Trophoblast cell (in vitro differentiated cells and primary cell): ENCODE data around the gene PREX1.

ENCODE experiments used
- DNase-seq, 2 donors: peaks; one replicate each; pipeline ENCODE4 v3.0.0-alpha.2; 2016
- H2AFZ ChIP-seq: 2 replicates; pipeline ENCODE4 v1.6.1; 2013; ENCODE audit warnings: low read length, moderate library complexity, mild to moderate bottlenecking; ENCODE audit not compliant: insufficient read depth, poor library complexity
- H2AK5ac ChIP-seq: 2 replicates; pipeline ENCODE4 v1.6.1; 2013; ENCODE audit warnings: mild to moderate bottlenecking, low read length
- H2BK120ac ChIP-seq: 2 replicates; pipeline ENCODE4 v1.6.1; 2013; ENCODE audit warnings: low read length, mild to moderate bottlenecking, moderate library complexity; ENCODE audit not compliant: insufficient read depth, poor library complexity
- H2BK12ac ChIP-seq: 2 replicates; pipeline ENCODE4 v1.6.1; 2013; ENCODE audit warnings: mild to moderate bottlenecking, low read length, moderate library complexity
- H2BK5ac ChIP-seq: 2 replicates; pipeline ENCODE4 v1.6.1; 2013; ENCODE audit warnings: low read length, low read depth, moderate library complexity, mild to moderate bottlenecking; ENCODE audit not compliant: poor library complexity
- H3K14ac ChIP-seq: 2 replicates; pipeline ENCODE4 v1.6.1; 2013; ENCODE audit warnings: mild to moderate bottlenecking, low read length
- H3K18ac ChIP-seq: 2 replicates; pipeline ENCODE4 v1.6.1; 2013; ENCODE audit warnings: mild to moderate bottlenecking, low read length
- H3K23ac ChIP-seq: 2 replicates; pipeline ENCODE4 v1.6.1; 2013; ENCODE audit warnings: low read length
- H3K27ac ChIP-seq: 2 replicates; pipeline ENCODE4 v1.5.1; 2013; ENCODE audit warnings: low read depth, mild to moderate bottlenecking, inconsistent platforms, low read length, moderate library complexity
- H3K27me3 ChIP-seq: 2 replicates; pipeline ENCODE4 v1.6.1; 2013; ENCODE audit warnings: inconsistent platforms, mild to moderate bottlenecking, low read length, moderate library complexity; ENCODE audit not compliant: insufficient read depth
- H3K36me3 ChIP-seq, 2 experiments: 1 replicate in 1 of 2; 2 replicates in 1 of 2; pipeline ENCODE4 v1.6.1; 2013; ENCODE audit warnings: low read length in 2 of 2, mild to moderate bottlenecking in 2 of 2, moderate library complexity in 1 of 2; ENCODE audit not compliant: insufficient read depth in 2 of 2, control insufficient read depth in 1 of 2
- H3K4ac ChIP-seq: 2 replicates; pipeline ENCODE4 v1.6.1; 2013; ENCODE audit warnings: low read depth, mild to moderate bottlenecking, low read length, moderate library complexity
- H3K4me1 ChIP-seq, 2 experiments: 1 replicate in 1 of 2; 2 replicates in 1 of 2; pipeline ENCODE4 v1.6.1; 2013; ENCODE audit warnings: low read length in 2 of 2, mild to moderate bottlenecking in 2 of 2, moderate library complexity in 1 of 2; ENCODE audit not compliant: insufficient read depth in 2 of 2, control insufficient read depth in 1 of 2
- H3K4me2 ChIP-seq: 2 replicates; pipeline ENCODE4 v1.6.1; 2013; ENCODE audit warnings: inconsistent platforms, mild to moderate bottlenecking, low read length, moderate library complexity
- H3K4me3 ChIP-seq: 2 replicates; pipeline ENCODE4 v1.5.1; 2013; ENCODE audit warnings: mild to moderate bottlenecking, low read depth, low read length, inconsistent platforms
- H3K79me1 ChIP-seq: one replicate; pipeline ENCODE4 v1.6.1; 2013; ENCODE audit warnings: low read length
- H3K79me2 ChIP-seq: 2 replicates; pipeline ENCODE4 v1.6.1; 2013; ENCODE audit warnings: low read length, mild to moderate bottlenecking; ENCODE audit not compliant: control insufficient read depth, insufficient read depth, poor library complexity
- H3K9ac ChIP-seq: 2 replicates; pipeline ENCODE4 v1.6.1; 2013; ENCODE audit warnings: mild to moderate bottlenecking, low read length
- H3K9me3 ChIP-seq: 2 replicates; pipeline ENCODE4 v1.6.1; 2013; ENCODE audit warnings: low read depth, mild to moderate bottlenecking, control low read depth, inconsistent platforms, low read length; ENCODE audit not compliant: insufficient read depth
- H4K12ac ChIP-seq: 2 replicates; pipeline ENCODE4 v1.6.1; 2013; ENCODE audit warnings: low read depth, mild to moderate bottlenecking, low read length, moderate library complexity
- H4K8ac ChIP-seq: 2 replicates; pipeline ENCODE4 v1.6.1; 2013; ENCODE audit warnings: low read depth, mild to moderate bottlenecking, low read length, moderate library complexity
- H4K91ac ChIP-seq: one replicate; pipeline ENCODE4 v1.6.1; 2013; ENCODE audit warnings: low read depth, mild to moderate bottlenecking, low read length, moderate library complexity
- WGBS: extraction: QIAGEN DNeasy Blood & Tissue Kit; methylation state at CpG from one replicate; pipeline ENCODE4 v1.1.7; 2013; ENCODE audit warnings: missing lambda C conversion rate; ENCODE audit not compliant: insufficient read length, insufficient coverage; ENCODE audit errors: extremely low coverage; 5-methylcytosine and 5-hydroxymethylcytosine counted together

Gene PREX1

DNA sequence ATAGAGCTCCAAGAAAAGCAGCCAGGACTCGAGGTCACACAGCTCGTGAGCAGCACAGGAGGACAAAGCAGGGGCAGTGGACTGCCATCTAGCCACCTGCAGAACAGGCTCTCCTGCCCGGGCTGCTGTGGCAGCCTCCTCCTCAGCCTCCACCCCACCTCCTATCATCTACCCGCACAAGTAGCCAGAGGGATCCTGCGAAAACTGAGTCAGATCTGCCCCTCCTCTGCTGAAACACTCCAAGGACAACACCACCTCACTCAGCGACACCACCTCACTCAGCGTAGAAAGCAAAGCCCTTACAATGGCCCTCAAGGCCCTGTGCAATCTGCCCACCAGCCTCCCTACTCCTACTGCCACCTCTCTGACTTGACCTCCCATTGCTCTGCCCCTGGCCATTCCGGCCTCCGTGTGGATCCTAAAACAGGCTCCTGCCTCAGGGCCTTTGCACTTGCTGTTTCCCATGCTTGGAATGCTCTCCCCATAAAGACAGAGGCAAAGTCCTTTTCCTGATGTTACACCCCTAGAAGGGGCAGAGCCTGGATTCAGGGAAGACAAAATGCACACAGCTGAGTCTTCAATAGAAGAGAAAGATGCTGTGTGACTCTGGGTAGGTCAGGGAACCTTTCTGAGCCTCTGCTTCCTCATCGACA lies 19.3 kb downstream of the PREX1 start:
- no peak overlapping the region for H3K27ac ChIP-seq
- H3K79me2 ChIP-seq = no peaks in the 10 kb centered on the region
- no peak overlapping the region for H2BK12ac ChIP-seq
- H3K4me3 ChIP-seq = no peak overlapping the region
- H3K4me2 ChIP-seq = no peak overlapping the region
- no peak overlapping the region for H2AK5ac ChIP-seq
- H4K12ac ChIP-seq = no peak overlapping the region
- no peak overlapping the region for H3K23ac ChIP-seq
- no peak overlapping the region for H4K91ac ChIP-seq
- no peak overlapping the region for H2BK5ac ChIP-seq
- H3K4me1 ChIP-seq = no peaks in the 10 kb centered on the region
- no peak overlapping the region for H3K14ac ChIP-seq
- WGBS = no CpG with 5 or more reads among the region's 10 CpGs
- no peaks in the 10 kb centered on the region for H3K79me1 ChIP-seq
- H3K36me3 ChIP-seq = peaks cover 0 to 1% of the 10 kb centered on the region in 2 experiments
- H3K9me3 ChIP-seq = peaks cover 12% of the 10 kb centered on the region
- H4K8ac ChIP-seq = no peak overlapping the region
- H3K27me3 ChIP-seq = no peaks in the 10 kb centered on the region
- no peak overlapping the region for H3K4ac ChIP-seq
- H3K18ac ChIP-seq = no peak overlapping the region
- no peak overlapping the region for H3K9ac ChIP-seq
- H2BK120ac ChIP-seq = no peak overlapping the region
- peak in 1 of 2 donors; percentile 38 for DNase-seq
- no peak overlapping the region for H2AFZ ChIP-seq

DNA sequence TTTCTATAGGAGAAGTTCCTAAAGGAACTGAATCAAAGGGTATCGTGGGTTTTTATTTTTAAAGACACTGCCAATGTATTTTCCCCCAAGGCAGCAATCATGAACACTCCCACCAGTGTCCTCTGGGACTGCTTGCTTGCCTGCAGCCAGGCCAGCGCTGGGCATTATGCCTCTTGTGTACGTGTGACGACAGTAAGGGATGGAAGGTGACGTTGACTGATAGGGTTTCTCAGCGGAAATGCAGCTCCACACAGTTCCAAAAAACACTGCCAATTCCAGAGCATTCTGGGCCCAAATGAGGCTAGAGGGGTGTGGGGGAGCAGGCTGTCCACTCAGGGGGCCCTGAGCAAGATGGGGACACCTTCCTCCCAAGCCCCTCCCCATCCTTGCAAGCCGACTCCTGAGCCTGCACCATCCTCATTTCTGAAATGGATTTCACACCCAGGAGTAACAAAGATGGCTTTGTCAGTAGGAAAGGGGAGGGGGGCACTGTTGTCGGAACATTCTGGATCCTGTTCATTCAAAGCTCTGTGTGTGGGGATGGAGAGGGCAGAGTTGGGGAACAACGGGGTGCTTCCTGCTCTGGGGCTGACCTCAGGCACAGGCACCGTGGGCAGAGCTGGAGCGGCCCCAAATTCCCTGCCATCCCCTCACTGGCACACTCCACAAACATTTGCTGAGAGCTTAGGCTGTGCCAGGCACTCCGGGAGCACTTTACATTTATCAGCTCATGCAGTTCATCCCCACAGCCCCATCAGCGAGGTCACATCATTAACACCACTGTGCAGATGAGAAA lies 20.0 kb downstream of the PREX1 start:
- H2BK5ac ChIP-seq = no peak overlapping the region

DNA sequence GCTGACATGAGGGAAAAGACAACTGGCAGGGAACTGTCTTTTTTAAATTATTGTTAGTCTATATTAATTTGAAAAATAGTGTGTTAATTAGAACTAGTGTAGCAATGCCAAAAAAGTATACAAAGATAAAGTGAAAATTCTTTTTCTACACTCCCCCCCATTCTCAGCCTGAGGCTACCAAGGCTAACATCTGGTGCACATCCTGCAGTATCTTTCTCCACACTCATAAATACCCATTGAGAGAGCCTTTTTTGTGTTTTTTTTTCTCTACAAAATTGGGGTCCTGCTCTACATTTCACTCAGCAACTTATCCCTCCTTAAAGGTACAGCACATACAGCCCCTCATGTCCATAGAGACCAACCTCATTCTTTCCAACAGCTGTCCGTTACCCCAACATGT lies 20.7 kb downstream of the PREX1 start:
- Histone ChIP-seq H4K91ac (no peak overlapping the region), H3K36me3 (no peaks in the 10 kb centered on the region), H3K18ac (no peak overlapping the region), H3K4ac (no peak overlapping the region), H3K79me2 (no peaks in the 10 kb centered on the region), H2BK12ac (no peak overlapping the region), H2AK5ac (no peak overlapping the region), H3K79me1 (no peaks in the 10 kb centered on the region), H3K4me3 (no peak overlapping the region), H3K27ac (no peak overlapping the region), H3K9me3 (peaks cover 12% of the 10 kb centered on the region), H3K27me3 (no peaks in the 10 kb centered on the region), H2AFZ (no peak overlapping the region), H3K23ac (no peak overlapping the region), H2BK120ac (no peak overlapping the region), H3K4me2 (no peak overlapping the region), H4K8ac (no peak overlapping the region), H3K9ac (no peak overlapping the region), H4K12ac (no peak overlapping the region), H3K14ac (no peak overlapping the region), H2BK5ac (no peak overlapping the region), H3K4me1 (no peaks in the 10 kb centered on the region)
- DNase-seq = no peak
- no CpG with 5 or more reads among the region's 1 CpG for WGBS

More for the DNA sequence above, 20.0 kb downstream of the PREX1 start:
- H2BK120ac ChIP-seq = no peak overlapping the region
- no peak for DNase-seq
- H3K4me1 ChIP-seq = no peaks in the 10 kb centered on the region
- no peaks in the 10 kb centered on the region for H3K79me1 ChIP-seq
- H3K4me3 ChIP-seq = no peak overlapping the region
- no peak overlapping the region for H3K27ac ChIP-seq
- H2AFZ ChIP-seq = no peak overlapping the region
- H3K18ac ChIP-seq = no peak overlapping the region
- no peaks in the 10 kb centered on the region for H3K36me3 ChIP-seq
- no peak overlapping the region for H3K14ac ChIP-seq
- H3K9ac ChIP-seq = no peak overlapping the region
- H3K23ac ChIP-seq = no peak overlapping the region
- H3K79me2 ChIP-seq = no peaks in the 10 kb centered on the region
- H4K8ac ChIP-seq = no peak overlapping the region
- no peaks in the 10 kb centered on the region for H3K27me3 ChIP-seq
- no CpG with 5 or more reads among the region's 13 CpGs for WGBS
- H4K12ac ChIP-seq = no peak overlapping the region
- no peak overlapping the region for H4K91ac ChIP-seq
- no peak overlapping the region for H2AK5ac ChIP-seq
- H3K9me3 ChIP-seq = peaks cover 12% of the 10 kb centered on the region
- H2BK12ac ChIP-seq = no peak overlapping the region
- no peak overlapping the region for H3K4me2 ChIP-seq
- no peak overlapping the region for H3K4ac ChIP-seq

DNA sequence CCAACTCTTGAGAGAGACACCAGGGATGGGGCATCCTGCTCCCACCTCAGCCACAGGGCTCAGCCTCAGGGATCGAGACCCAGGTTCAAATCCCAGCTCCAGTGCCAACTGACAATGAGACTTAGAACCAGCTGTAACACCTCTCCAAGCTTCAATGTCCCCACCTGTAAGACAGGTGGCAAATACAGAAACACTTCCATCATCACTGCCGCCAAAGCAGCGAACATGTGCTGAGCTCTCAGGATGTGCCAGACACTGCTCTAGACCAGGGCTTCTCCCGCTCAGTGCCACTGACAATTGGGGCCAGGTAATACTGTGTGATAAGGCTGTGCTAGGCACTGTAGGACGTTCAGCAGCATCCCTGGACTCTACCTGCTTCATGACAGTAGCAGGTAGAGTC lies 22.1 kb downstream of the PREX1 start:
- H2BK5ac ChIP-seq = no peak overlapping the region
- peaks cover 12% of the 10 kb centered on the region for H3K9me3 ChIP-seq
- no peak overlapping the region for H3K23ac ChIP-seq
- no peak overlapping the region for H2AK5ac ChIP-seq
- no peak overlapping the region for H3K14ac ChIP-seq
- H3K4me1 ChIP-seq = no peaks in the 10 kb centered on the region
- H3K27ac ChIP-seq = no peak overlapping the region
- H3K79me2 ChIP-seq = no peaks in the 10 kb centered on the region
- no peaks in the 10 kb centered on the region for H3K79me1 ChIP-seq
- no peak overlapping the region for H2AFZ ChIP-seq
- no peaks in the 10 kb centered on the region for H3K36me3 ChIP-seq
- H2BK12ac ChIP-seq = no peak overlapping the region
- no peak overlapping the region for H3K4me3 ChIP-seq
- no peak overlapping the region for H3K4me2 ChIP-seq
- H3K4ac ChIP-seq = no peak overlapping the region
- H4K8ac ChIP-seq = no peak overlapping the region
- H3K18ac ChIP-seq = no peak overlapping the region
- DNase-seq = no peak
- no peaks in the 10 kb centered on the region for H3K27me3 ChIP-seq
- no peak overlapping the region for H2BK120ac ChIP-seq
- no peak overlapping the region for H4K12ac ChIP-seq
- no peak overlapping the region for H3K9ac ChIP-seq
- no peak overlapping the region for H4K91ac ChIP-seq
- WGBS = no CpG with 5 or more reads among the region's 5 CpGs
